ENCODE results near the gene UBALD2.
"Not testable (repeated sequence)": the region's sequence is repeated elsewhere in the genome, so short reads cannot be mapped to it uniquely, and the experiment has no call there.

The UBALD2 gene

DNA sequence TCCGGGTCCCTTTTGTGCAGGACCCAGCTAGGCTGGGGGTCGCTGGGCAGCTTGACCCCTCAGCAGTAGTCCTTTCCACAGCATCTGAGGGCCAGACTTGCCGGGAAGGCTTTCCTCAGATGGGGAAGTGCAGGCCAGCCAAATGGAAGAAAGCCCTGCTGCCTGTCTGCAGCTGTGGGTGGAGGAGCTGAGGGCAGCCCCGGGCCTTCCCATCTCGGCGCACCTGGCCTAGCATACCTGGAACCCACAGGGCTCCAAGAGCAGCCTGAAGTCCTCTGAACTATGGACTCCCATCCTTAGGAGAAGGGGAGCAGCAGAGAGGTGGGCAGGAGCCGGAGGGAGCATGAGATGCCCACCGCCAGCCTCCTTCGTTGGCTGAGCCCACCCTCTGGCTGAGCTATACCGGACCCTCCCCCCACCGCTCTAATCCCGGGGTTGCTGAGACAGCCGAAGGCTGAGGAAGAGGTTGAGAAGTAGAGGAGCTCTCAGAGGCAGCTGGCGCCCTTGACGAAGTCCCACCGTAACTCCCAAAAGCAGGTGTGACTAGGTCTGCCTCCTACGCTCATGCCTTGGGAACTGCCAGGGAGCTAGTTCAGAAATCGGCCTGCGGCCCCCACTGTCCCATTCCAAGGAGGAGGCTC is 13.2 kb downstream of the UBALD2 start:
- DNase-seq, result no peak

DNA sequence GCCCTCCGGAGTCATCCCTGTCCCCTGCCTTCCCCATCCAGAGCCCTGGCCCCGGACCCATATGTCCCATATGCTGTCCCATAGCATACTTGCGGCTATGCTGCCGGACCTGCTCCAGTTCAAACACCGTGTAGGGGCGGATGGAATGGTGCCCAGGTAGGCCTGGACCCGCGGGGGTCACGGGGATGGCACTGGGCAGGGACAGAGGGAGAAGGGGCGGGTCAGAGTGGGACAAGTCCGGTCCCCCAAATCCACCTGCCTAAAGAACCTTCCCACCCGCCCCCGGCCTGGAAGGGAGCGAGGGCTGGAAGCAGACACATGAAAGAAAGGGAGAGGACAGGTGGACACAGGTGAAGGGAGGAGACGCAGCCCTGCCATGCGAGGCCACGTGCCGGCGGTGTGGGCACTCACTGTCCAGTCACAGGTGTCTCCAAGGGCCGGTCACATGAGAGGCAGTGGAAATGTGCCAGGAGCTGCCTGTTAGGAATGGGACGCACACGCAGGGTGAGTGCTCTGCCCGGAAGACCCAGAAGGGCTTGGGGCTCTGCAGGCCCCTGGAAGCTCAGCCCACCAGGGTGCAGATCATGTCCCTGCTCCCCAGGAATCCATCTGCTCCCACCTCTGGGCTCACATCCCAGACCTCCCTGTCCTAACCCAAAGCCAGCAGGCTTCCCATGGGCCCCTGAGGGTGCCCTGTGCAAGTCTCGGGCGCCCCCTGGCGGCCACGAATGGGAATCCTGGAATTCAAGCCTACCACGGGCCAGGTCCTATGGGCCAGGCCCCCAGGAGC is 14.0 kb downstream of the UBALD2 start:
- peak; percentile 72 for DNase-seq

DNA sequence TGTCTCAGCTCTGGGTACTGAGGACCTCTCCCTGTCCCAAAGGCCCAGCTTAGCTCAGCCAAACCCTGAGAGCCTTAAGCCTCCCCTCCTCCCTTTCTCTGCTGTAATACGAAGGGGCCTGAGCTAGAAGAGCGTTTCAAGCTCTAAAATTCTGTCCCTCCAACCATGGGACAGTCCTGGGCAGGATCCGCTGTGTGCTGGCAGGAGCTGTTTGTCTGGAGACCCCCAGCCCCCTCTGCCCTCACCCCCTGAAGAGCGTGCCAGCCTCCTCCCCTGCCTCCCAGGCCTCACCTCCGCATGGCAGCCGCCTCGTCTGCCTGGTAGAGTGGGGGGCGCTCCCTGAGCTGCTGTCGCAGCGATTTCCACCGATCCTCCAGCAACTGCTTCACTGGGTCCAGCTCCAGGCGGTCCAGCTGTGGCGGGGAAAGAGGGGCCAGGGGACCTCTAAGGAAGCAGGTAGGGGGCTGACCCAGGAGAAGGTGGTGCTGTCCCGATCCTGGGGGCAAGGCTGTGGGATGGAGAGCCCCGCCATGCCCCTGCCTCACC is 14.7 kb downstream of the UBALD2 start:
- no peak for DNase-seq

DNA sequence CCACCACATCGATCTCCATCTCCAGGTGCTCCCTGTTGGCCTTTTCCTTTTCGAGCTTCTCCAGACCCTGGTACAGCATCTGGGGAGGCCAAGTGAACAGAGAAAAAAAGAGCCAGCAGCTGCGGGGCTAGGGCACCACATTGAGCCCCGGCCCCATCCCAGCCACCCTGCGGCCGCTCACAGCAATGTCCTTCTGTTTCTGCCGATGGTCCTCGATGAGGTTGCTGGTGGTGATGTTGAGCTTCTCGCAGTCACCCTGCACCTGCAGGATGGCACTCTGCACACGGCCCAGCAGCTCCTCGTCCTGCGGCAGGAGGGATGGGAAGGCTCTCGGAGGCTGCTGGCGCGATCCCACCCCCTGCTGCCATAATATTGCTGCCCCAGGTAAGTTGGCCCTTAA is 15.5 kb downstream of the UBALD2 start:
- DNase-seq, result no peak

DNA sequence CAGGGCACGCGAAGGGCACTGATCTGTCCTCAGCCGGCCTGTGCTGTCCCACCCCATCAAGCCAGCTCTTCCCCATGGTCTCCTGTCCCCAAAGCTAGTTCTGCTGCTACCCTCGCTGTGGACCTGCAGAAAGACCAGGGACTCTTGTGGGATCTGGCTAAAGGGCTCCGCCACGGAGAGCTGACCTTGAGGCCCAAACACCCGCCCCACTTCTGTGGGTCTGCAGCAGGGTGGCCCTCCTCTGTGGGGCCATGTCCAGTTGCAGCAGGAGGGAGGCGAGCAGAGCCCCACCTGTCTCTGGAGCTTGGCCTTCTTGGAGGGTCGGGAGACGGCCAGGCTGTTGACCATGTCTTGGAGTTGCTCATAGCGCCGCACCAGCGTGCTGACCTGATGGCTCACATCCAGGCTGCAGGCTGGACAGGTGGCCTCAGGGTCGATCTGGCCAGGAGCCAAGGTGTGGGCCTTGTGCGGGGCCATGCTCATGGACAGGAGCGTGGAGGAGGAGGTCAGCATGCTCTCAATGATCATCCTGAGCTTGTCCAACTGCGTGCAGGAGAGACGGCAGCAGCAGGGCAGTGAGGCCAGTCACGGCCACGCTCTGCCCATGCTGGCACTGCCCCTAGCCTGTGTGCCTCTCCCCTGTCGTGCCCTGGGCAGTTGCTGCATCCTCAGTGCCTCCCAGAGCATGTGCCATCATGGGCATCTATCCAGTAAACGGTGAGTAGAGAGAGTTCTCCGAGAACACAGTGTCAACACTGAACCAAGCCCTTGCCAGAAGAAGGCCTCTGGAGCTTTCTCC is 16.6 kb downstream of the UBALD2 start:
- DNase-seq, result no peak

DNA sequence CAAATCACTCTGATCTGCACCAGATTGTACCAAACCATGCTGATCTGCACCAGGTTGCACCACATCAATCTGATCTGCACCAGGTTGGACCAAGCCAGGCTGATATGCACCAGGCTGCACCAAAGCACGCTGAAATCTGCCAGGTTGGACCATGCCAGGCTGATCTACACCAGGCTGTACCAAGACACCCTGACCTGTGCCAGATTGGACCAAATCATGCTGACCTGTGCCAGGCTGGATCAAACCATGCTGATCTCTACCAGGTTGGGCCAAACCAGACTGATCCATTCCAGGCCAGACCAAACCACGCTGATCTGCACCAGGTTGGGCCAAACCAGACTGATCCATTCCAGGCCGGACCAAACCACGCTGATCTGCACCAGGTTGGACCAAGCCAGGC is 27.4 kb downstream of the UBALD2 start:
- DNase-seq, result no peak

DNA sequence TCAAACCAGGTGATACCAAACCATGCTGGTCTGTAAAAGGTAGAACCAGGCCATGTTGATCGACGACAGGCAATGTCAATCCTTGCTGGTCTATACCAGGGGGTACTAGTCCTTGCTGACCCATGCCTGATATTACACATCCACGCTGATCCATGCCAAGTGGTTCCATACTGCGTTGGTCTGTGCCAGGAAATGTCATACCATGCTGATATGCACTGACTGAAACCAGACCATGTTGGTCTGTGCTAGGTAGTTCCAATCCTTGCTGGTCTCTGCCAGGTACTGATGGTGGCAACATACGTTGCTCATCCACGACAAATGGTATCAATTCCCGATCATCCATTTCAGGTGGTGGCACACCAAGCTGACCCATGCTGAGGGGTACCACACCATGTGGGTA is 28.0 kb downstream of the UBALD2 start:
- DNase-seq, result no peak

DNA sequence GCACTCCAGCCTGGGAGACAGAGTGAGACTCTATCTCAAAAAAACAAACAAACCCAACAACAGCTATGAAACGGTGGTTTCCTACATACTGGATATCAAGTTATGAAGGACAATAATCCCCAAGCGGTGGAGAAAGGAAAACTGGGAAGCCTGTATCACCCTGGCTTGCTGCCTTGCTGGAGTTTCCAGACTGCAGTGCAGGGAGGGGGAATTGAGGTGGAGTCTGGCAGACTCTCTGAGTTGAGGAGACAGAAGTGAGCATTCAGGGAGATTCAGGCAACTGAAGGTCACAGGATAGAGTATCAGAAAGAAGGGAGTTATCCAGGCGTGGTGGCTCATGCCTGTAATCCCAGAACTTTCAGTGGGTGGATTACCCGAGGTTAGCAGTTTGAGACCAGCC is 31.0 kb downstream of the UBALD2 start:
- no peak for DNase-seq

DNA sequence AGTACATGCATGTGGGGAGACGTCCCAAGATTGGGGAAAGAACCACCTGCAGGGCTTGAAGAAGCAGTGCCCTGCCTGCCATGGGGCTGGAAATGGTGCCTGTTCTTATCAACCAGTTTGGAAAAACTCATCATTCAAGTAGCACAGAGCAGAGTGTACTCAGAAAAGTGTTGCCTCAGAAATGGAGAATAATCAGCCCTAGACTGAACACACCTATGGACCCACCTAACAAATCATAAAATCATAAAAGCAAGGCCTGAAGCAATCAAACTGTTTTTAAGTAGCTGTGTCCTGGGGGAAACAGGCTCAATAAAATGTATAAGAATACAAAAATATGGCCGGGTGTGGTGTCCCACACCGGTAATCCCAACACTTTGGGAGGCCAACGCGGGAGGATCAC is 31.7 kb downstream of the UBALD2 start:
- no peak for DNase-seq

DNA sequence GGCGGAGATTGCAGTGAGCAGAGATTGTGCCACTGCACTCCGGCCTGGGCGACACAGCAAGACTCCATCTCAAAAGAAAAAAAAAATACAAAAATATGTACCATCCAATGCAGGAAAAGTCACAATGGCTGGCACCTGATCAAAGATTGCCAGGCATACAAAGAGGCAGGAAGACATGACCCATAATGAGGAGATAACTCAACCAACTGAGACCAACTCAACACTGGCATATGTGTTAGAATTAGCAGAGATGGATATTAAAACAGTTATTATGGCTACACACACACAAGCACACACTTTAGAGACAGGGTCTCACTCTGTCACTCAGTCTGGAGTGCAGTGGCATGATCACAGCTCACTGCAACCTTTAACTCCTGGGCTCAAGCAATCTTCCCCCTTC is 32.3 kb downstream of the UBALD2 start:
- no peak for DNase-seq

DNA sequence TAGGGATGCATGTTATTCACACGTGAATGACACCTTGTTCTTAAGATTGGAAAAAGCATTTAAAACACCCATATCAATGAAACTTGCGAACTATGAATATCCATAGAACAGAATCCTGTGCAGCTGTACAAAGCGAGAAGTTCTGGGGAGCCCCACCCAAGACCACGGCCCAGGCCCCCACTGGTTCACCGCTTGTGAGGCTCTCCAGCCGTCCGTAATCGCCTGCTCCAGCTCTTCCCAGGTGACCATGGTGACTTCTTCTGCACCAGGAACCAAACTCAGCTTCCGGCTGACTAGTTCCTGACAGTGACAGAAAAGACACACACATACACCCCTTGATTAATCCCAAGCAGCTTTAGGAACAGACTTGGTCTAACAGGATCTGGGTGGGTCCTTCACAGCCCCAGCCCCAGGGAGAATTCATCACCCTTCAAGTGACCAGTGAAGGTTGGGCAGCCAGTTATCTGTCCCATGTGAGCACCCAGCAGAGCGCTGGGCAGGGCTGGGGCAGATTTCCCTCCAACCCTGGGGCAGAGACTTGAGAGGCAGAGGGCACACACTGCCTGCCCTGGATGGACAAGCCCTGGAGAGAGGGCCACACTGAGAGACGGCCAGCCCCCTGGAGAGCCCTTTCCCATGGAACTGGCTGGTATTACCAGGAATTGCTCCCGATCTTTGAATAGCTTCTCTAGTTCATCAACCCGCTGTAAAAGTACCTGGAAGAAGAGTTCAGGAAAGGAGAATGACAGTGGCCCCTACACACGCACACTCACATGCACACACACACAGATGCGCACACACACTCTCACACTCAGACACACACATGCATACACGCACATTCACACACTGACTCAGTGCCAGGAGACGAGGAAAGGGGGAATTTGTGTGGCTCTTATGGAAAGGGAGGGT is 39.3 kb downstream of the UBALD2 start:
- no peak for DNase-seq

DNA sequence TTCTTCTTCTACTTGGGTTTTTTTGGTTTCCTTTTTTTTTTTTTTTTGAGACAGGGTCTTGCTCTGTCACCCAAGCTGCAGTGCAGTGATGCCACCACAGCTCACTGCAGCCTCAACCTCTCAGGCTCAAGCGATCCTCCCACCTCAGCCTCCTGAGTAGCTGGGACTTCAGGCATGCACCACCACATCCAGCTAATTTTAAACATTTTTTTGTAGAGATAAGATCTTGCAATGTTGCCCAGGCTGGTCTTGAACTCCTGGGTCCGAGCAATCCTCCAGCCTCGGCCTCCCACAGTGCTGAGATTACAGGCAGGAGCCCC is 39.9 kb downstream of the UBALD2 start:
- DNase-seq, result not testable (repeated sequence)

DNA sequence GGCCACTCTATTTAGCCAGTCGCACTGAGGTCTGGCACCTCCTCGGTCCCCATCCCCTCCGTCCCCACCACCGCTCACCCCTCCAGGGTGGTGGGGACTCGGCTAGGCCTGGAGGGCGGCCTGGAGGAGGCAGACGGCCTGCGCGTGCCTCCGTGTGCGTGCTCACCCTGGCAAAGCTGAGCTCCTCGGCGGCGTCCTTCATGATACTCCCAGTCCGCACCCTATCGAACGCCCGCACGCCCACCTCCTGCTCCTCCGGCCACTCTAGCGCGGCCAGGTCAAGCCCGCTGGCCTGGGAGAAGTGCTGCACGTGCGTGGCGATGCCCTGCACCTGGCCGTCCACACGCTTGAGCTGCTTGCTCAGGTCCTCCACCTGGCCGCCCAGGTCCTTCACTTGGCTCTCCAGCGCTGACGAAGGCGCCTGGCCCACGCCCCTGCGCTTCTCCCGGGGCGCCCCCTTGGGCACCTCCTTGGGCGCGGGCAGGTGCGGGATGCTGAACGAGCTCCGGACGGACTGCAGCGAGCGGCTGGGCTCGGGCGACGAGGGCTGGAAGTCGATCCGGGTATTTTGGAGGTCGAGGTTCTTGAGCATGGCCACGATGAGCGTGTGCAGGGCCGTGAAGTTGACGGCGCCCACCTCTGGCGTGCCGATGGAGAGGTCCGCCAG is 42.3 kb downstream of the UBALD2 start:
- DNase-seq, result no peak

DNA sequence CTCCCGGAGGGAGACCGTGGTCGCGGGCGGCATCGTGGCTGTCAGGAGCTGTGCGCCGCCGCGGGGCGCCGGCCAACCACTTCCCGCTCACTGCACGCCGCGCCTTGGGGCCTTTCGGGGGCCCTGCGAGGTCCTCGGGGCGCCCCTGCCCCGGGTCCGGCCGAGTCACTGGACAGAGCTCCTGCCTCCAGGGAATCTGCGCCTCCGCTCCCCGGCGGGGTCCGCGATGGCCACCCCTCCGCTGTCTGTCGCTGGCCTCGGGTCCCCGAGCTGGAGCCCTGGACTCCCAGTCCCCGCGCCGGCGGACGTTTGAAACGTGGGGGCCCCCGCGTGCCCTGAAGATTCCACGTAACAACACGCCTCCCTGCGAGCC is 42.8 kb downstream of the UBALD2 start, which contains the start of gene QRICH2:
QRICH2 (minus strand) TSS at position 311 of the 373 bp plus-strand sequence; CDS start at position 33, 278 bp downstream.
- DNase-seq, result no peak

DNA sequence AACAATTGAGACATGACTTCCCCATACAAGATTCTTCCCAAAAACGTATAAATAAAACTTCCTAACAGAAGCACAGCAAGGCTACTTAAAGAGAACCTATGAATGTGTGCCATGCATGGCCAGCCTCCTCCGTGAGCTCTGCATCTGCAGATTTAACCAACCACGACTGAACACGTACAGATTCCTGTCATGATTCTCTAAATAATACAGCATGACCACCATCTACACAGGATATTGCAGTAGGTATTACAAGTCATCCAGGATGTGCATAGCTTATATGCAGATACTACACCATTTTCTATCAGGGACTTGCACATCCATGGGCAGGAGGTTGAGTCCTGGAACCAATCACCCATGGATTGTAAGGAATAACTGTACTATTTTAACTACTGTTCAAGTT is 44.3 kb downstream of the UBALD2 start:
- no peak for DNase-seq

DNA sequence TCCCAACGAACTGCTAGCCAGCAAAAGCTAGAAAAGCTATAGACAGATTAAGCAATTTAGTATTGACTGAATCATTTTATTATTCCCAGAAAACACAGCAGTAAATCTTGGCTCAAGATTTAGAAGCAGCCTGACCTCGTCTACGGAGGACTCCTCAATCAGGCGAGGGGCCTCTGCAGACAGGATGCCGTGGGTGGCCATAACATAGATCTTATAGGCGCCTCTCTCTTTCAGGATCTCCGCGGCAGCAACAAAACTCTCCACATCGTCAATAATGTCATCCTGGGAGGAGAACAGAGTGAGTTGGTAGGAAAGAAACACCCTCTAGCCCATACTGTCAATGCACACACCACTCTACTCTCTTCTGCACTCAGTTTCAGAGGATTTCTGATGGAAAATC is 47.6 kb downstream of the UBALD2 start:
- no peak for DNase-seq

DNA sequence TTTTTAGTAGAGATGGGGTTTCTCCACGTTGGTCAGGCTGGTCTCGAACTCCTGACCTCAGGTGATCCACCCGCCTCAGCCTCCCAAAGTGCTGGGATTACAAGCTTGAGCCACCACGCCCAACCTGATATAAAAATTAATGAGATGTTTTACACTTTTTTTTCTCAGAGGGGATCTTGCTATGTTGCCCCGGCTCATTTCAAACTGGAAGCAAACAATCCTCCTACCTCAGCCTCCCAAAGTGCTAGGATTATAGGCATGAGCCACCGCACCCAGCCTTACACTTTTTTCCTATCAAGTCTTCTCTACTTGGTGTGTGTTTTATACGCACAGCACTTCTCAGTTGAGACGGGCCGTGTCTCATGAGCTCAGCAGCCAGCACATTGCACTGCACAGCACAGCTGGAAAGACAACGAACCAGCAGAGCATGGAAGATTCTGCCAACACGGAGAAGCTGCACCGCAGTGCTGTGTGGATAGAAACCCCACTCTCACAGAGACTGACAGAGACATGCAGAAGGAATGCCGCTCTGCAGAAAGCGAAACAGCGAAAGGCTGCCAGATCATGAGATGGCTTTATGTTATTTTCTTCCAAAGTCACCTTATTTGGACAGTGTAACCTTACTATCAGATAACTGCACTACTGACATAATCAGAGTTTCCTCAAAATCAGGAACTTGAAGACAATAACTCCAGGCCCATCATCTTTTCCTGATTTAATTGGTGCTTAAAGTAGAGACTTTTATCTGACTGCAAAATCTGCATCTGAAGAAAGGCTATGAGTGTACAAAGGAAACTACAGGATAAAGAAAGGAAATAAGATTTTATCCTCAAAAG is 49.5 kb downstream of the UBALD2 start:
- DNase-seq, result no peak

DNA sequence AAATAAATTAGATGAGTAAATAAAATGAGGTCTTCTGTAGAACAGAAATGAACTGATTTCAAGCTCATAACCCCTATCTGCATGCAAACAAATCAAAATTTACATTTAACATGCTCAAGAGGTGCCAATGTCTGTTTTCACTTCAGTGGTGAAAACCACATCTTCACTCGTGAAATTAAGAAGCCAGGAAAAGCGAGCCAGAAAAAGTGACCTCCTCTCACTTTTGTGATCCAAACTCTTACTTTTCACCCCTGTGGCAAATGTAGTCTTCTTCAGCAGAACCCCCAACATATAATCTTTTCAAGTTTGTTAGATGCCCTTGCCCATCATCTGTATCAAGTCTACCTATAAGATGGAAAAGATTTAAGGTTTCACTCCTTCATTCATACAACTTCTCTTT is 52.4 kb downstream of the UBALD2 start:
- DNase-seq, result no peak

DNA sequence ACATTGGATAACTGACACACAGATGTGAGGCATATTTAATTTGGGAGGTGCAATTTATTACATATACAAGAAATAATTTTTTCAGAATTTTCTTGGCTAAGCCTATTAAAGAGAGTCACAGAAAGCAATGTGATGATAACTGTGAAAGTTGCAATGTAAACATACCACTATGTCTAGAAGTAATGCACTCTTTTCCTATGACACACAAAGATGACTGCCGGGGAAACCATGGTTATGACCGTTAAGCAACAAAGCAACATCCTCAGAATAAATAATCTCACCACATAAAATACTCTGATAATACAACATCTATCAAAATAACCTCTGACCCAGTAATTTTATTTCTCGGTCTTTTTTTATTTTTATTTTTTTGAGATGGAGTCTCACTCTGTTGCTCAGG is 53.4 kb downstream of the UBALD2 start:
- no peak for DNase-seq
